Lower leg skin (tissue), 4 donors: ENCODE data around the gene PCED1A. TPM values are rescaled to one million over a fixed set of nuclear protein-coding genes. Genes with fewer than 3 reads are reported as not detected.
A peak's percentile ranks its signal among the peaks of the same experiment; 100 is the strongest.

Experiments used
- DNase-seq, 2 donors: peaks; one replicate each; pipeline ENCODE4 v3.0.0-alpha.2; 2019; ENCODE audit warnings: low spot score in 2 of 2
- H3K4me3 ChIP-seq: fragments of 200-600 bp; sonication (generic); 2 replicates; pipeline ENCODE4 v1.5.1; 2017; ENCODE audit warnings: mild to moderate bottlenecking, low read depth; ENCODE audit not compliant: poor library complexity, severe bottlenecking
- POLR2A ChIP-seq, 2 donors: fragments of 450-650 bp; IDR thresholded peaks; one replicate each; pipeline ENCODE4 v1.6.1; 2016 to 2017; ENCODE audit warnings: antibody characterized with exemption in 2 of 2, mild to moderate bottlenecking in 1 of 2, moderate library complexity in 1 of 2
- WGBS, 2 donors: methylation state at CpG; one replicate each; pipeline ENCODE4 v1.1.5; 2018; 5-methylcytosine and 5-hydroxymethylcytosine counted together
- intact Hi-C: fragments of 100-400 bp; cut with DNase I; formaldehyde crosslinking; loops from one replicate; pipeline ENCODE4 v1.15.0; 2023; ENCODE audit warnings: low total_unique reads
- total RNA-seq, 4 donors: library from RNA; depleted of rRNA; stranded (reverse); fragments of >200 nt; gene quantifications; one replicate each; pipeline ENCODE4 v1.1.0, GENCODE V29; 2016
- TF ChIP-seq, protein P1 (sequence below), 3 donors: fragments of 450-650 bp; IDR thresholded peaks; one replicate each; pipeline ENCODE4 v1.5.1; 2016; ENCODE audit warnings: antibody characterized with exemption in 3 of 3, mild to moderate bottlenecking in 3 of 3, moderate library complexity in 2 of 3

The PCED1A gene
- total RNA-seq, 4 donors from 2014 or later = 10.6 to 16.6 (median 13.1) TPM

GRCh38 chr20:2794202-2794748 lies 46.2 kb downstream of the PCED1A start:
- TF ChIP-seq POLR2A (IDR thresholded peaks at IDR 0.05) = no peak
- TF ChIP-seq, protein P1, sequence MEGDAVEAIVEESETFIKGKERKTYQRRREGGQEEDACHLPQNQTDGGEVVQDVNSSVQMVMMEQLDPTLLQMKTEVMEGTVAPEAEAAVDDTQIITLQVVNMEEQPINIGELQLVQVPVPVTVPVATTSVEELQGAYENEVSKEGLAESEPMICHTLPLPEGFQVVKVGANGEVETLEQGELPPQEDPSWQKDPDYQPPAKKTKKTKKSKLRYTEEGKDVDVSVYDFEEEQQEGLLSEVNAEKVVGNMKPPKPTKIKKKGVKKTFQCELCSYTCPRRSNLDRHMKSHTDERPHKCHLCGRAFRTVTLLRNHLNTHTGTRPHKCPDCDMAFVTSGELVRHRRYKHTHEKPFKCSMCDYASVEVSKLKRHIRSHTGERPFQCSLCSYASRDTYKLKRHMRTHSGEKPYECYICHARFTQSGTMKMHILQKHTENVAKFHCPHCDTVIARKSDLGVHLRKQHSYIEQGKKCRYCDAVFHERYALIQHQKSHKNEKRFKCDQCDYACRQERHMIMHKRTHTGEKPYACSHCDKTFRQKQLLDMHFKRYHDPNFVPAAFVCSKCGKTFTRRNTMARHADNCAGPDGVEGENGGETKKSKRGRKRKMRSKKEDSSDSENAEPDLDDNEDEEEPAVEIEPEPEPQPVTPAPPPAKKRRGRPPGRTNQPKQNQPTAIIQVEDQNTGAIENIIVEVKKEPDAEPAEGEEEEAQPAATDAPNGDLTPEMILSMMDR (IDR thresholded peaks at IDR 0.05) = no peak
- DNase-seq = peak in 1 of 2 donors; percentile 60
- intact Hi-C loops = no loop called here
- 82 to 87% methylated on average over 21 to 23 of the region's 23 CpGs for WGBS, 2 donors
- H3K4me3 ChIP-seq = no peak overlapping the region

DNA sequence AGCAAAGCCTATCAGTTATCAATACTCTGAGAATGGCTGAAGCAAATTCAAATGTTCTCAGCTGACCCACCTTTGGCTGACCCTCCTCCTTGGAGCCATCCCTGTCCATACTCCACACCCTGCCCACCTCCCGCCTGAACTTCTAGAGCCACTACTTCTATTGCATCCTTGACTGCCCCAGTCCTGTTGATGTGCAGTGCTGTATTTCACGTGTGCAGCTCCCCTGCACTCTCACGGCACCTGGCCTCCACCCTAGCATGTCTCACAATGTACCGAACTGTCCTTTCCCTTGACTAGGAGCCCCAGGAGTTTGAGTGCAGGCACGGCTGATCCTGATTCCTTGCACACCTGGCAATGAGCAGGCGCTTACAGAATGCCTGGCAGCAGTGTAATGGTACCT lies 47.0 kb downstream of the PCED1A start:
- WGBS, 2 donors = 82 to 89% methylated on average over 6 of the region's 6 CpGs
- peak in 1 of 2 donors; percentile 79 for DNase-seq
- no peak overlapping the region for H3K4me3 ChIP-seq
- intact Hi-C loops = no loop called here
- TF ChIP-seq, protein P1 (IDR thresholded peaks at IDR 0.05) = no peak
- TF ChIP-seq POLR2A (IDR thresholded peaks at IDR 0.05) = no peak

Other genes starting within 250 kb of the PCED1A start
- 10 to 100 TPM; 51.5 to 64.7 (median 56.6) TPM for gene NOP56, start 188.0 kb downstream of the PCED1A start, total RNA-seq
- 100 to 1,000 TPM; 121 to 151 (median 126) TPM for gene IDH3B, start 176.4 kb downstream of the PCED1A start, total RNA-seq
- 1 to 10 TPM; 5.0 to 9.9 (median 7.7) TPM for gene EBF4, start 147.9 kb downstream of the PCED1A start, total RNA-seq
- gene CPXM1, start 40.0 kb downstream of the PCED1A start, total RNA-seq = 1 to 10 TPM in 3 of 4 donors, under 1 TPM in 1; 0.12 to 3.6 (median 1.4) TPM
- gene C20orf141, start 25.7 kb downstream of the PCED1A start, total RNA-seq = not detected
- not detected for gene TMEM239, start 24.3 kb downstream of the PCED1A start, total RNA-seq
- 10 to 100 TPM; 34.9 to 39.2 (median 37.7) TPM for gene VPS16, start 90 bp upstream of the PCED1A start, total RNA-seq
- 10 to 100 TPM; 50.7 to 96.7 (median 64.1) TPM for gene PTPRA, start 32.8 kb upstream of the PCED1A start, total RNA-seq
- not detected for gene GNRH2, start 203.0 kb upstream of the PCED1A start, total RNA-seq
- 10 to 100 TPM; 71.5 to 86.4 (median 76.5) TPM for gene MRPS26, start 205.4 kb upstream of the PCED1A start, total RNA-seq
- gene OXT, start 231.0 kb upstream of the PCED1A start, total RNA-seq = not detected
- not detected for gene AVP, start 244.1 kb upstream of the PCED1A start, total RNA-seq